ENCODE data around the gene RNF31.
"Not testable (repeated sequence)": the region's sequence is repeated elsewhere in the genome, so short reads cannot be mapped to it uniquely, and the experiment has no call there.

RNF31 gene

GRCh38 chr14:24196071-24197055 is 49.1 kb downstream of the RNF31 start:
- peak overlapping the region; percentile 96 for H3K4me3 ChIP-seq (ENCODE audit: low read depth, low read length)
- DNase-seq (ENCODE audit: low read depth): peak; percentile 35
- TF ChIP-seq CTCF (conservative IDR thresholded peaks at IDR 0.05; ENCODE audit: low read depth, low read length): no peak

- no peak for TF ChIP-seq CTCF (conservative IDR thresholded peaks at IDR 0.05; ENCODE audit: low read depth, low read length)
- no peak overlapping the region for H3K4me3 ChIP-seq (ENCODE audit: low read depth, low read length)
- no peak for DNase-seq (ENCODE audit: low read depth)
Measured at GRCh38 chr14:24197056-24197450, 49.8 kb downstream of the RNF31 start.

GRCh38 chr14:24198814-24199524 is 51.7 kb downstream of the RNF31 start:
- no peak for TF ChIP-seq CTCF (conservative IDR thresholded peaks at IDR 0.05; ENCODE audit: low read depth, low read length)
- no peak overlapping the region for H3K4me3 ChIP-seq (ENCODE audit: low read depth, low read length)
- no peak for DNase-seq (ENCODE audit: low read depth)

- not testable (repeated sequence) for H3K4me3 ChIP-seq (ENCODE audit: low read depth, low read length); DNase-seq (ENCODE audit: low read depth)
Measured at GRCh38 chr14:24202538-24202937, 55.2 kb downstream of the RNF31 start.

- H3K4me3 ChIP-seq (ENCODE audit: low read depth, low read length); DNase-seq (ENCODE audit: low read depth): not testable (repeated sequence)
Measured at GRCh38 chr14:24203249-24203886, 56.1 kb downstream of the RNF31 start.

- no peak overlapping the region for H3K4me3 ChIP-seq (ENCODE audit: low read depth, low read length)
- TF ChIP-seq CTCF (conservative IDR thresholded peaks at IDR 0.05; ENCODE audit: low read depth, low read length): no peak
- DNase-seq (ENCODE audit: low read depth): no peak
Measured at GRCh38 chr14:24204163-24205146, 57.2 kb downstream of the RNF31 start.

- no peak for DNase-seq (ENCODE audit: low read depth)
- H3K4me3 ChIP-seq (ENCODE audit: low read depth, low read length): no peak overlapping the region
- no peak for TF ChIP-seq CTCF (conservative IDR thresholded peaks at IDR 0.05; ENCODE audit: low read depth, low read length)
Measured at GRCh38 chr14:24206260-24207103, 59.2 kb downstream of the RNF31 start.

Measured in choroid plexus epithelial cell (primary cell).